Measurements from ENCODE around the gene LSM14B. TPM values are rescaled to one million over a fixed set of nuclear protein-coding genes. Genes with fewer than 3 reads are reported as not detected.

Gene LSM14B
- total RNA-seq, 1 donor from 2014 or later: 81.1 TPM

DNA sequence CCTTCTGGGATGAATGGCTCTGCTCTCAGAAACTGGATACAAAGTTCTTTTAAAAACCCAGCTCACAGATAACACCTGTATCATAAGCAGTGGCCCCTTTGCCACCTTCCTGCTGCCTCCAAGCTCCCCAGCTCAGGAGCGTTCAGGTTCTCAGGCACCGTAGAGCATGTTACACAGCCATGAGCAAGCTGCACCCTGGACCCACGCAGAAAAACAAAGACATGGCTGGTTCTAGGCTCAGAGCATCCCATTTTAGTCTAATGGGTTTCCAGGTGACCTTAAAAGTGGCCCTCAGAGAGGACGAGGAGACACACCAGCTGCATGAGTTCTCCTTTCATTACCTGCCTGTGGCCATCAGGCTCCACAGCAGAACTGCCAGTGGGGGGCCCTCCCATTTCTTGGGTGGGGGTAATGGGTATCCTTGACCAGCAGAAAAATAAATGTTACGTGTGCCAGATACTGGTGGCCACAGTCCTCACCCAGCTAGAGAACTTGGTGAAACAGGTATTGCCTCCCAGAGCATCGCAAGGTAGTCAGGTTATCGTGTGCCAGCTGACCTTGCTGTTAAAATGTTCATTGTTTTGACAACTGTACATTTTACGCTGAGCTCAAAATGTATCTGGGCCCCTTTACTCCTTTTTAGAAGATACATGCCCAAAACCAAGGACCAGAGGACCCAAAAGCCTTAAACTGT is 13.4 kb downstream of the LSM14B start:
- Mint-ChIP-seq H3K4me3 (ENCODE audit: low read depth) (no peak overlapping the region), H3K36me3 (ENCODE audit: insufficient read depth) (peaks cover 35% of the 10 kb centered on the region), H3K9me3 (ENCODE audit: low read depth) (no peaks in the 10 kb centered on the region)

DNA sequence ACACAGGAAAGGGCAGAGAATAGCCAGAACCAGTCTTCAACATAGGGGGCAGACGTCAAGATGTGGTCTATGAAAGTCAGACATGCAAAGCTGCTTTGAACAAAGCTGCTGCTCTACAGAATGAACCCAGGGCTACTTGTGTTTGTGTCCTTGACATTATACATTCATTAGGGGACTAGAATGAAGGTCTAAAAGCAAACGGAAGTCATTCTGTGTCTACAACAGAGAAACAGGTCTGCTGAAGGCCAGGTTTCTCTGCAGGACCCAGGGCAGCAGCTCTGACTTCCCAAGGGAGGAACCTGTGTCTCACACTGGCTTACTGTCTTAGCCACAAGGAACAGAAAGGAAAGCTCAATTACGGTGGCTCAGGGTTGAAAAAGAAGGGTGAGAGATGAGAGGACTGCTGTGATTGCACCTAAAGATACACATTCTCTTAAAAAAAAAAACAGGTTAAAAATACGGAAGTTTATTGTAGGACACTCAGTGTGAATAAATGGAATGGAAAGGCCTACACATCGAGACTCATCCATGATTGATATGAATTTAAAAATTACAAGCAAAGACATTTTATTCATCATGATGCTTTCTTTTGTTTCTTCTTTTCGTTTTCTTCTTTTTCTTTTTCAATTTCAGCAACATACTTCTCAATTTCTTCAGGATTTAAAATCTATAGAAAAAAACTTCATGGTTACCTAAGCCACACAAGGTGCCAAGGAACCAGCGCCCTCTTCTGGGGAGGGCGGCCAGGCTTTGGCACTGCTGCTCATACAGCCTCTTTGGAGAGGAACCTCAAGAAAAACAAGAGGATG is 14.2 kb downstream of the LSM14B start:
- Mint-ChIP-seq H3K27me3 (no peaks in the 10 kb centered on the region), H3K4me3 (ENCODE audit: low read depth) (peak overlapping the region; percentile 19), H3K36me3 (ENCODE audit: insufficient read depth) (peaks cover 30% of the 10 kb centered on the region), H3K4me1 (ENCODE audit: low read depth) (peaks cover 8% of the 10 kb centered on the region), H3K9me3 (ENCODE audit: low read depth) (no peaks in the 10 kb centered on the region), H3K27ac (peak overlapping the region; percentile 87)
- DNase-seq (ENCODE audit: low spot score, unreplicated experiment): peak; percentile 48
- TF ChIP-seq, protein P1, sequence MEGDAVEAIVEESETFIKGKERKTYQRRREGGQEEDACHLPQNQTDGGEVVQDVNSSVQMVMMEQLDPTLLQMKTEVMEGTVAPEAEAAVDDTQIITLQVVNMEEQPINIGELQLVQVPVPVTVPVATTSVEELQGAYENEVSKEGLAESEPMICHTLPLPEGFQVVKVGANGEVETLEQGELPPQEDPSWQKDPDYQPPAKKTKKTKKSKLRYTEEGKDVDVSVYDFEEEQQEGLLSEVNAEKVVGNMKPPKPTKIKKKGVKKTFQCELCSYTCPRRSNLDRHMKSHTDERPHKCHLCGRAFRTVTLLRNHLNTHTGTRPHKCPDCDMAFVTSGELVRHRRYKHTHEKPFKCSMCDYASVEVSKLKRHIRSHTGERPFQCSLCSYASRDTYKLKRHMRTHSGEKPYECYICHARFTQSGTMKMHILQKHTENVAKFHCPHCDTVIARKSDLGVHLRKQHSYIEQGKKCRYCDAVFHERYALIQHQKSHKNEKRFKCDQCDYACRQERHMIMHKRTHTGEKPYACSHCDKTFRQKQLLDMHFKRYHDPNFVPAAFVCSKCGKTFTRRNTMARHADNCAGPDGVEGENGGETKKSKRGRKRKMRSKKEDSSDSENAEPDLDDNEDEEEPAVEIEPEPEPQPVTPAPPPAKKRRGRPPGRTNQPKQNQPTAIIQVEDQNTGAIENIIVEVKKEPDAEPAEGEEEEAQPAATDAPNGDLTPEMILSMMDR (IDR thresholded peaks at IDR 0.05; ENCODE audit: unreplicated experiment): peak; percentile 81

More for the DNA sequence above, 13.4 kb downstream of the LSM14B start:
- H3K4me1 Mint-ChIP-seq (ENCODE audit: low read depth): peaks cover 4% of the 10 kb centered on the region
- DNase-seq (ENCODE audit: low spot score, unreplicated experiment): no peak
- peak overlapping the region; percentile 87 for H3K27ac Mint-ChIP-seq
- H3K27me3 Mint-ChIP-seq: no peaks in the 10 kb centered on the region
- TF ChIP-seq, protein P1 (IDR thresholded peaks at IDR 0.05; ENCODE audit: unreplicated experiment): no peak

DNA sequence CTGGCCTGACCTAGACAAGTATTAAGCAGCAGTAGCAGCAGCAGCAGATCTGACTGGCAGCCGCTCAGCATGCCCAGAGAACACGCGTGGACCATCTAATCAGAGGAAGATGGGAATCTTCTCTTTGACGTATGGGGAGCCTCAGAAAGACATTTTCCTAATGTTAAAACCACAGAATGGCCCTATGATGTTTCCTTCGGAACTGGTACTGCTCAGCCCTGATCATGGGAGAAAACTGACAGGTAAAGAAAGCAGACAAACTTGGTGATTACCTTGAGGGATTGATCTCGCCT is 14.8 kb downstream of the LSM14B start:
- Mint-ChIP-seq H3K36me3 (ENCODE audit: insufficient read depth) (peaks cover 30% of the 10 kb centered on the region), H3K4me3 (ENCODE audit: low read depth) (peak overlapping the region; percentile 19), H3K27ac (peak overlapping the region; percentile 84)

DNA sequence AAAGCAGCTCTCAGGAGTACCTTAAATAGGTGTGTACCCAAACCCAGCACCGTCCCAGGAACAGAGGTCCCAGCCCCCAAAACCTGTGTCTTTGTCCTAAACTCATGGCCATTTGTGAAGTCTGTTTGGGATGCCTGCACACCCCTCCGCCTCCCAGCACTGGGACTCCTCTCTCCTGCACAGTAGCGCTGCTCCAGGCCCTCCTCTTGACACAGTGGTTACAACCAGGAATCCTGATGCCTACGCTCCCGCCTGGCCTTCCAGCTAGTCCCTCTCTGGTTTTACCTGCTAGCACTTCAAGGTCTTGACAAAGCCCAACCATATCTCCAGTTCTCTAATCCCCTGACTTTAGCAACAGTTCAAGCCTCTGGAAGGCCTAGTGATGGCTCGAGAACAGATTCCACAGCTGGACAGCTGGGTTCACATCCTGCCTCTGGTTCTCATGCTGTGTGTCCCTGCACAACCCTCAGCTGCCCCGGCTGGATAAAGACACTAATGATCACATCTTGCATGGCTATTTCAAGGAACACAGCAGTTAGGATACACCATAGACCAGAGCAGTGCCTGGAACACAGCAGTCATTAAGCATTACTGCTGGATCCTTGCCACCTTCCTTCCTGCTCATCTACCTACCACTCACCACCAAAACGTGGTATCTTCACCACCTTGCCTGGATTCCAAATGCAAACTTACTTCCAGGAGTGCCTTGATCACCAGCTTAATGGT is 15.4 kb downstream of the LSM14B start:
- Mint-ChIP-seq H3K27ac (peak overlapping the region; percentile 78), H3K27me3 (no peaks in the 10 kb centered on the region), H3K4me3 (ENCODE audit: low read depth) (no peak overlapping the region), H3K4me1 (ENCODE audit: low read depth) (peaks cover 17% of the 10 kb centered on the region), H3K36me3 (ENCODE audit: insufficient read depth) (peaks cover 25% of the 10 kb centered on the region), H3K9me3 (ENCODE audit: low read depth) (no peaks in the 10 kb centered on the region)
- DNase-seq (ENCODE audit: low spot score, unreplicated experiment): no peak
- TF ChIP-seq, protein P1 (IDR thresholded peaks at IDR 0.05; ENCODE audit: unreplicated experiment): no peak

More for the DNA sequence above, 14.8 kb downstream of the LSM14B start:
- H3K27me3 Mint-ChIP-seq: no peaks in the 10 kb centered on the region
- no peaks in the 10 kb centered on the region for H3K9me3 Mint-ChIP-seq (ENCODE audit: low read depth)
- peaks cover 14% of the 10 kb centered on the region for H3K4me1 Mint-ChIP-seq (ENCODE audit: low read depth)
- TF ChIP-seq, protein P1 (IDR thresholded peaks at IDR 0.05; ENCODE audit: unreplicated experiment): no peak
- no peak for DNase-seq (ENCODE audit: low spot score, unreplicated experiment)

DNA sequence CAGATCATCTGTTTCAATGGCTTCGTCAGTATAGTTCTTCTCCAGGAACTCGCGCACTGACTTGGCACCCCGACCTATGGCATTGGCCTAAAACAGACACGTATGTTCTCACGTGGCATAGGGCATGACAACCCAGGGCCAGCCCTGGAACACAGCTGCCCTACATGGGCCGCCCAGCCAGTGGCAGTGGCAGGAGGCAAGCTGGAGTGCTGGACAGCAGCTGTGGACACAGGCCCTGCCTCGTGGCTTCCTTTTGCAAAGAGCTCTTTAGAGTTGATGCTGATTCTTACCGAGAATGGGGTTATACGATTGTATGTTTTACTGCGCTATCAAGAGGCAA is 15.9 kb downstream of the LSM14B start:
- Mint-ChIP-seq H3K4me1 (ENCODE audit: low read depth) (peaks cover 17% of the 10 kb centered on the region), H3K27me3 (no peaks in the 10 kb centered on the region), H3K27ac (peak overlapping the region; percentile 78), H3K36me3 (ENCODE audit: insufficient read depth) (peaks cover 25% of the 10 kb centered on the region), H3K4me3 (ENCODE audit: low read depth) (no peak overlapping the region), H3K9me3 (ENCODE audit: low read depth) (no peaks in the 10 kb centered on the region)
- TF ChIP-seq, protein P1 (IDR thresholded peaks at IDR 0.05; ENCODE audit: unreplicated experiment): no peak
- DNase-seq (ENCODE audit: low spot score, unreplicated experiment): no peak
